Tibial artery (tissue), 4 donors: ENCODE data around the gene RANBP6.

ENCODE experiments used
- DNase-seq, 2 donors: peaks; one replicate each; pipeline ENCODE4 v3.0.0-alpha.2; 2019
- H3K27ac ChIP-seq, 2 donors: fragments of 200-600 bp; sonication (generic) in 1 of 2; 1 replicate in 1 of 2; 2 replicates in 1 of 2; pipeline ENCODE4 v1.5.1; 2018 to 2019; ENCODE audit warnings: mild to moderate bottlenecking in 1 of 2
- H3K27me3 ChIP-seq, 2 donors: fragments of 200-600 bp; sonication (generic) in 1 of 2; one replicate each; pipeline versions ENCODE4 v1.5.1 to v1.6.0; 2016 to 2019
- H3K36me3 ChIP-seq, 3 donors: fragments of 200-600 bp; sonication (generic) in 2 of 3; one replicate each; pipeline ENCODE4 v1.5.1; 2016 to 2019; ENCODE audit warnings: mild to moderate bottlenecking in 2 of 3
- H3K4me1 ChIP-seq, 4 donors: fragments of 200-600 bp; sonication (generic) in 2 of 4; 1 replicate in 3 of 4; 2 replicates in 1 of 4; pipeline ENCODE4 v1.5.1; 2016 to 2019
- H3K4me3 ChIP-seq, 2 donors: fragments of 200-600 bp; sonication (generic) in 1 of 2; 1 replicate in 1 of 2; 2 replicates in 1 of 2; pipeline ENCODE4 v1.5.1; 2018 to 2019; ENCODE audit warnings: mild to moderate bottlenecking in 2 of 2
- H3K9me3 ChIP-seq, 3 donors: fragments of 200-600 bp; sonication (generic) in 1 of 3; one replicate each; pipeline ENCODE4 v1.5.1; 2016 to 2019
- CTCF ChIP-seq, 2 experiments: fragments of 200-600 bp in 1 of 2; fragments of 450-650 bp in 1 of 2; IDR thresholded peaks; one replicate each; pipeline ENCODE4 v1.5.1; 2017 to 2019; ENCODE audit warnings: antibody characterized with exemption in 2 of 2, mild to moderate bottlenecking in 1 of 2, moderate library complexity in 1 of 2
- intact Hi-C: fragments of 100-400 bp; cut with DNase I; formaldehyde crosslinking; loops from one replicate; pipeline ENCODE4 v1.15.0; 2023; ENCODE audit warnings: low total_unique reads

Gene RANBP6

DNA sequence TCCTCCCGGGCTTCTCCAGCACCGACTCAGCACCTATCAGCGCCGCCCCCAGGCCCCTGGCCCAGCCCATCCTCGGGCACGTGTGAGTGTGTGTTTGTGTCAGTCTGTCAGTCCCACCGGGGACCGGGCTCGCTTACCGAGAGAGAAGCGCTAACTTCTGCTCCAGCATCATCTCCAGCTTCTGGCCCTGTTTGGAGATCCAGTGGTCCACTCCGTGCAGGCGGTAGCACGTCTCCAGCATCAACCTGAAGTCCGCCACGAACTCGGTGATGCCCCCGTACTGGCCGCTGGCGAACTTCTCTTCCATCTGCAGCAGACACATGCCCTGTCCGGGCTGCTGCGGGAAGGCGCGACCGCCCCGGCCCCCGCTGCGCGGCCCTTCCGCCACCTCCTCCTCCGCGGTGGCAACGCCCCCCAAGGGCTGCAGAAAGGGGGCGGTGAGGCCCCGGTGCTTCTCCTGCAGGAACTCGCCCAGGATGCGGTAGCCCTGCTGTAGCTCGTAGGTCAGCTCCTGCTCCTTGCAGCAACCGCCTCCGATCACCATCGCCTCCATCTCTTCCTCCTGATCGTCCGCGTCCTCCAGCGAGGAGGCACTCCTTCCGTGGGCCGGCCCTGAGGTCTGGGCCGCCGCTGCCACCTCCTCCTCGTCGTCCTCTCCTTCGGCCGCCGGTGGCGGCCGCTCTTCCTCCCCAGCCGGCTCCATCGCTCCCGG is 8.2 kb downstream of the RANBP6 start:
- no peaks in the 10 kb centered on the region for H3K9me3 ChIP-seq
- peak overlapping the region; percentile 77 to 88 for H3K4me3 ChIP-seq
- peaks cover 0 to 16% (median under 1%) of the 10 kb centered on the region in 3 donors for H3K36me3 ChIP-seq
- H3K27ac ChIP-seq = peak overlapping the region; percentile 92 to 99
- H3K27me3 ChIP-seq = no peaks in the 10 kb centered on the region
- TF ChIP-seq CTCF (IDR thresholded peaks at IDR 0.05) = no peak
- DNase-seq = peak; percentile 90 to 92
- intact Hi-C loops = loop anchor here (5.0 kb wide), 1 partner anchor 175 kb away; the partner anchor contains the start of gene ERMP1
- H3K4me1 ChIP-seq = peaks cover 0 to 54% (median 20%) of the 10 kb centered on the region in 4 donors

DNA sequence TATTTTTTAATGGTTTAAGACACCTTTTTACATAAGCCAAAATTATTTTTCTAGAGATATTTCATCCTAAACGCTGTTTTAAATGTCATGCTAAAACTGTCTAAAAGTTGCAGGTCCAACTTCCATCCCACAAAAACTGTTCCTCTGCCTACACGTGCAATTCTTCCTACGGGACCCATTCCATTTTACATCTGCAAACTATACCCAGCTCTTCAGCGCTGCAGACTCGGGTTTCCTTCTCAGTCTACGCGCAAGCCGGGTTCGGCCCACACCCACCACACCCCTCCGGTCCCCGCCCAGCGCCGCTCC is 8.7 kb downstream of the RANBP6 start:
- Histone ChIP-seq H3K4me1 (peaks cover 0 to 54% (median 20%) of the 10 kb centered on the region in 4 donors), H3K4me3 (peak overlapping the region; percentile 77 to 88), H3K27me3 (no peaks in the 10 kb centered on the region), H3K36me3 (peaks cover 0 to 14% (median 0%) of the 10 kb centered on the region in 3 donors), H3K27ac (peak overlapping the region; percentile 92 to 99), H3K9me3 (no peaks in the 10 kb centered on the region)
- no peak for TF ChIP-seq CTCF (IDR thresholded peaks at IDR 0.05)
- DNase-seq = no peak
- intact Hi-C loops = loop anchor here (5.0 kb wide), 1 partner anchor 174 kb away; the partner anchor contains the start of gene ERMP1

- no peak for DNase-seq
- peaks cover 0 to 72% (median 15%) of the 10 kb centered on the region in 4 donors for H3K4me1 ChIP-seq
- H3K36me3 ChIP-seq = no peaks in the 10 kb centered on the region
- no peak overlapping the region for H3K4me3 ChIP-seq
- H3K27ac ChIP-seq = no peak overlapping the region
- intact Hi-C loops = no loop called here
- no peaks in the 10 kb centered on the region for H3K27me3 ChIP-seq
- TF ChIP-seq CTCF (IDR thresholded peaks at IDR 0.05) = no peak
- no peaks in the 10 kb centered on the region for H3K9me3 ChIP-seq
These were observed 14.5 kb downstream of the RANBP6 start for GRCh38 chr9:6000955-6001354.

GRCh38 chr9:5999443-6000101 is 15.9 kb downstream of the RANBP6 start:
- H3K4me3 ChIP-seq = no peak overlapping the region
- H3K36me3 ChIP-seq = no peaks in the 10 kb centered on the region
- H3K9me3 ChIP-seq = no peaks in the 10 kb centered on the region
- H3K27ac ChIP-seq = no peak overlapping the region
- DNase-seq = no peak
- no peaks in the 10 kb centered on the region for H3K27me3 ChIP-seq
- TF ChIP-seq CTCF (IDR thresholded peaks at IDR 0.05) = no peak
- intact Hi-C loops = no loop called here
- H3K4me1 ChIP-seq = peaks cover 0 to 71% (median 9%) of the 10 kb centered on the region in 4 donors

DNA sequence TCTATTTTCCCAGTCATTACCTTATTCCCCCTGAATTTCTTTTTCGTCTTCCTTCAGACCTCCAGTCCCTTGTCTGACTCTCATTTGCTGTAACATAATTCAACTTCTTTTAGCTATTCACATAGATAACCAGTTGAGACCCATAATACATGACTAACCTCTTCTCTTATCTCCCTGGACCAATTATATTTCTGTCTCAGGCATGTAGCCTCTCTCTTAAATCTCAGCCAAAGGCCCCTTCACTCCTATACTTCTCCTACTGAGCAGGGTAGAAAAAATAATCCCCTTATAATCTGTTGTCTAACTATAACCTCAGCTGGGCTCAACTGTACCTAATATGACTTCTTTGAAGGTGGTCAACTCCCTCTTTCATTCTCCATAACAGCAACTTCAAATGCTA is 20.9 kb downstream of the RANBP6 start:
- Histone ChIP-seq H3K27me3 (no peaks in the 10 kb centered on the region), H3K36me3 (no peaks in the 10 kb centered on the region), H3K27ac (no peak overlapping the region), H3K4me3 (no peak overlapping the region), H3K4me1 (peaks cover 0 to 46% (median under 1%) of the 10 kb centered on the region in 4 donors), H3K9me3 (no peaks in the 10 kb centered on the region)
- no peak for TF ChIP-seq CTCF (IDR thresholded peaks at IDR 0.05)
- intact Hi-C loops = no loop called here
- no peak for DNase-seq
